Measurements from ENCODE around the gene CROCC2. TPM values are rescaled to one million over a fixed set of nuclear protein-coding genes. Genes with fewer than 3 reads are reported as not detected.
A peak's percentile ranks its signal among the peaks of the same experiment; 100 is the strongest.

The CROCC2 gene
- total RNA-seq, 1 donor from 2014 or later: 0.49 TPM

GRCh38 chr2:240983361-240983995 is 77.3 kb downstream of the CROCC2 start:
- no peak for TF ChIP-seq POLR2A (IDR thresholded peaks at IDR 0.05)
- TF ChIP-seq POLR2AphosphoS5 (IDR thresholded peaks at IDR 0.05; ENCODE audit: insufficient read depth in 1 of 2, low read depth in 1 of 2): no peak
- peak in 1 of 3 experiments; percentile 6 for TF ChIP-seq CTCF (IDR thresholded peaks at IDR 0.05)
- Histone ChIP-seq H3K9me3 (no peaks in the 10 kb centered on the region), H3K27ac (no peak overlapping the region), H3K4me3 (no peak overlapping the region), H3K36me3 (no peaks in the 10 kb centered on the region), H3K4me1 (peaks cover 25% of the 10 kb centered on the region), H3K27me3 (no peaks in the 10 kb centered on the region)
- intact Hi-C loops (cut with DNase I): no loop called here
- no peak for DNase-seq (ENCODE audit: extremely low spot score in 2 of 2)

- Histone ChIP-seq H3K4me3 (no peak overlapping the region), H3K27ac (no peak overlapping the region), H3K36me3 (no peaks in the 10 kb centered on the region), H3K4me1 (peaks cover 31% of the 10 kb centered on the region), H3K9me3 (no peaks in the 10 kb centered on the region), H3K27me3 (no peaks in the 10 kb centered on the region)
- no peak for DNase-seq (ENCODE audit: extremely low spot score in 2 of 2)
- intact Hi-C loops (cut with DNase I): no loop called here
- TF ChIP-seq POLR2A (IDR thresholded peaks at IDR 0.05) (no peak), POLR2AphosphoS5 (IDR thresholded peaks at IDR 0.05; ENCODE audit: insufficient read depth in 1 of 2, low read depth in 1 of 2) (no peak), CTCF (IDR thresholded peaks at IDR 0.05) (no peak)
Observed at GRCh38 chr2:240983996-240984498, 77.9 kb downstream of the CROCC2 start.

GRCh38 chr2:240985881-240986786 is 80.0 kb downstream of the CROCC2 start:
- H3K36me3 ChIP-seq: no peaks in the 10 kb centered on the region
- no peak for DNase-seq (ENCODE audit: extremely low spot score in 2 of 2)
- H3K4me1 ChIP-seq: peaks cover 46% of the 10 kb centered on the region
- no peak overlapping the region for H3K4me3 ChIP-seq
- no peaks in the 10 kb centered on the region for H3K9me3 ChIP-seq
- TF ChIP-seq POLR2A (IDR thresholded peaks at IDR 0.05) (no peak), POLR2AphosphoS5 (IDR thresholded peaks at IDR 0.05; ENCODE audit: insufficient read depth in 1 of 2, low read depth in 1 of 2) (no peak)
- H3K27me3 ChIP-seq: no peaks in the 10 kb centered on the region
- H3K27ac ChIP-seq: peak overlapping the region; percentile 76
- intact Hi-C loops (cut with DNase I): no loop called here

GRCh38 chr2:240986787-240987411 is 80.8 kb downstream of the CROCC2 start:
- Histone ChIP-seq H3K27me3 (no peaks in the 10 kb centered on the region), H3K36me3 (no peaks in the 10 kb centered on the region), H3K27ac (peak overlapping the region; percentile 76), H3K4me1 (peaks cover 54% of the 10 kb centered on the region), H3K4me3 (no peak overlapping the region), H3K9me3 (no peaks in the 10 kb centered on the region)
- TF ChIP-seq POLR2A (IDR thresholded peaks at IDR 0.05): no peak
- peak; percentile 60 to 92 for TF ChIP-seq POLR2AphosphoS5 (IDR thresholded peaks at IDR 0.05; ENCODE audit: insufficient read depth in 1 of 2, low read depth in 1 of 2)
- DNase-seq (ENCODE audit: extremely low spot score in 2 of 2): no peak
- intact Hi-C loops (cut with DNase I): loop anchor here (1.0 kb wide), 1 partner anchor 27 kb away; no protein-coding TSS in a partner anchor

- no peak for DNase-seq (ENCODE audit: extremely low spot score in 2 of 2)
- TF ChIP-seq POLR2AphosphoS5 (IDR thresholded peaks at IDR 0.05; ENCODE audit: insufficient read depth in 1 of 2, low read depth in 1 of 2) (no peak), CTCF (IDR thresholded peaks at IDR 0.05) (no peak), POLR2A (IDR thresholded peaks at IDR 0.05) (no peak)
- intact Hi-C loops (cut with DNase I): loop anchor here (1.0 kb wide), 1 partner anchor 27 kb away; no protein-coding TSS in a partner anchor
- Histone ChIP-seq H3K36me3 (no peaks in the 10 kb centered on the region), H3K27ac (peak overlapping the region; percentile 76), H3K4me1 (peaks cover 61% of the 10 kb centered on the region), H3K4me3 (no peak overlapping the region), H3K9me3 (no peaks in the 10 kb centered on the region), H3K27me3 (no peaks in the 10 kb centered on the region)
Observed at GRCh38 chr2:240987588-240987987, 81.5 kb downstream of the CROCC2 start.
